Endothelial cell (in vitro differentiated cells): ENCODE results near the gene PRR15. TPM values are rescaled to one million over a fixed set of nuclear protein-coding genes. Genes with fewer than 3 reads are reported as not detected.

ENCODE experiments used
- DNase-seq: peaks from one replicate; pipeline ENCODE4 v3.0.0; 2021; ENCODE audit warnings: low spot score
- H3K27ac Mint-ChIP-seq: one replicate; pipeline ENCODE4 v1.8.0; 2021; ENCODE audit warnings: mixed read lengths, inconsistent platforms; ENCODE audit not compliant: unreplicated experiment
- H3K27me3 Mint-ChIP-seq: one replicate; pipeline ENCODE4 v1.8.0; 2021; ENCODE audit warnings: mild to moderate bottlenecking, moderate library complexity, mixed read lengths, inconsistent platforms; ENCODE audit not compliant: unreplicated experiment
- H3K36me3 Mint-ChIP-seq: one replicate; pipeline ENCODE4 v1.8.0; 2021; ENCODE audit warnings: mild to moderate bottlenecking, low read depth, mixed read lengths, inconsistent platforms; ENCODE audit not compliant: unreplicated experiment
- H3K4me1 Mint-ChIP-seq: one replicate; pipeline ENCODE4 v1.8.0; 2021; ENCODE audit warnings: mild to moderate bottlenecking, mixed read lengths, inconsistent platforms; ENCODE audit not compliant: unreplicated experiment
- H3K4me3 Mint-ChIP-seq: one replicate; pipeline ENCODE4 v1.8.0; 2021; ENCODE audit warnings: mild to moderate bottlenecking, mixed read lengths, inconsistent platforms; ENCODE audit not compliant: unreplicated experiment
- H3K9me3 Mint-ChIP-seq: one replicate; pipeline ENCODE4 v1.8.0; 2021; ENCODE audit warnings: mixed read lengths, inconsistent platforms; ENCODE audit not compliant: unreplicated experiment
- total RNA-seq: library from RNA; stranded (reverse); fragmentation: NEBNext Ultra II Directional; extraction: Animal tissue kit (Norgen Biotek cat#: 25700); gene quantifications from one replicate; pipeline ENCODE4 v1.2.1, GENCODE V29; 2021; ENCODE audit not compliant: unreplicated experiment
- TF ChIP-seq, protein P1 (sequence below): fragments of 200-600 bp; sonication (generic); IDR thresholded peaks from one replicate; pipeline ENCODE4 v1.5.0; 2021; ENCODE audit warnings: antibody characterized with exemption; ENCODE audit not compliant: unreplicated experiment

Gene PRR15
- total RNA-seq, 1 donor from 2014 or later: 2.9 TPM

- TF ChIP-seq, protein P1, sequence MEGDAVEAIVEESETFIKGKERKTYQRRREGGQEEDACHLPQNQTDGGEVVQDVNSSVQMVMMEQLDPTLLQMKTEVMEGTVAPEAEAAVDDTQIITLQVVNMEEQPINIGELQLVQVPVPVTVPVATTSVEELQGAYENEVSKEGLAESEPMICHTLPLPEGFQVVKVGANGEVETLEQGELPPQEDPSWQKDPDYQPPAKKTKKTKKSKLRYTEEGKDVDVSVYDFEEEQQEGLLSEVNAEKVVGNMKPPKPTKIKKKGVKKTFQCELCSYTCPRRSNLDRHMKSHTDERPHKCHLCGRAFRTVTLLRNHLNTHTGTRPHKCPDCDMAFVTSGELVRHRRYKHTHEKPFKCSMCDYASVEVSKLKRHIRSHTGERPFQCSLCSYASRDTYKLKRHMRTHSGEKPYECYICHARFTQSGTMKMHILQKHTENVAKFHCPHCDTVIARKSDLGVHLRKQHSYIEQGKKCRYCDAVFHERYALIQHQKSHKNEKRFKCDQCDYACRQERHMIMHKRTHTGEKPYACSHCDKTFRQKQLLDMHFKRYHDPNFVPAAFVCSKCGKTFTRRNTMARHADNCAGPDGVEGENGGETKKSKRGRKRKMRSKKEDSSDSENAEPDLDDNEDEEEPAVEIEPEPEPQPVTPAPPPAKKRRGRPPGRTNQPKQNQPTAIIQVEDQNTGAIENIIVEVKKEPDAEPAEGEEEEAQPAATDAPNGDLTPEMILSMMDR: no peak
- no peaks in the 10 kb centered on the region for H3K36me3 Mint-ChIP-seq
- no peaks in the 10 kb centered on the region for H3K9me3 Mint-ChIP-seq
- DNase-seq: no peak
- H3K4me1 Mint-ChIP-seq: peaks cover 6% of the 10 kb centered on the region
- peaks cover 8% of the 10 kb centered on the region for H3K27me3 Mint-ChIP-seq
- H3K27ac Mint-ChIP-seq: no peak overlapping the region
- H3K4me3 Mint-ChIP-seq: no peak overlapping the region
Observed at GRCh38 chr7:29561271-29561670, 2.4 kb upstream of the PRR15 start.

DNA sequence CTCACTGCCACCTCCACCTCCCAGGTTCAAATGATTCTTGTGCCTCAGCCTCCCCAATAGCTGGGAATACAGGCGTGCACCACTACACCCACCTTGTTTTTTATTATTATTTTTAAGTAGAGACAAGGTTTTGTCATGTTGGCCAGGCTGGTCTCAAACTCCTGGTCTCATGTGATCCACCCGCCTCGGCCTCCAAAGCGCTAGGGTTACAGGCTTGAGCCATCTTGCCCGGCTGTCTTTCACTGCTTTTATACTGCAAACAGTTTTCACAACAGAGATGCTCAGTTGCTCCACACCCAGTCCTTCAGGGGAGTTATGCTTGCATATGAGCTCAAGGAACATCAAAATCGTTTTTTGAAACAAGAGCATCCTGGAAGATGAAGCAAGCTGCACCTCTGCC, 1.3 kb upstream of the PRR15 start:
- Mint-ChIP-seq H3K9me3 (no peaks in the 10 kb centered on the region), H3K27ac (no peak overlapping the region), H3K4me3 (no peak overlapping the region), H3K4me1 (peaks cover 6% of the 10 kb centered on the region), H3K27me3 (peaks cover 5% of the 10 kb centered on the region), H3K36me3 (peaks cover 6% of the 10 kb centered on the region)
- TF ChIP-seq, protein P1: no peak
- no peak for DNase-seq

DNA sequence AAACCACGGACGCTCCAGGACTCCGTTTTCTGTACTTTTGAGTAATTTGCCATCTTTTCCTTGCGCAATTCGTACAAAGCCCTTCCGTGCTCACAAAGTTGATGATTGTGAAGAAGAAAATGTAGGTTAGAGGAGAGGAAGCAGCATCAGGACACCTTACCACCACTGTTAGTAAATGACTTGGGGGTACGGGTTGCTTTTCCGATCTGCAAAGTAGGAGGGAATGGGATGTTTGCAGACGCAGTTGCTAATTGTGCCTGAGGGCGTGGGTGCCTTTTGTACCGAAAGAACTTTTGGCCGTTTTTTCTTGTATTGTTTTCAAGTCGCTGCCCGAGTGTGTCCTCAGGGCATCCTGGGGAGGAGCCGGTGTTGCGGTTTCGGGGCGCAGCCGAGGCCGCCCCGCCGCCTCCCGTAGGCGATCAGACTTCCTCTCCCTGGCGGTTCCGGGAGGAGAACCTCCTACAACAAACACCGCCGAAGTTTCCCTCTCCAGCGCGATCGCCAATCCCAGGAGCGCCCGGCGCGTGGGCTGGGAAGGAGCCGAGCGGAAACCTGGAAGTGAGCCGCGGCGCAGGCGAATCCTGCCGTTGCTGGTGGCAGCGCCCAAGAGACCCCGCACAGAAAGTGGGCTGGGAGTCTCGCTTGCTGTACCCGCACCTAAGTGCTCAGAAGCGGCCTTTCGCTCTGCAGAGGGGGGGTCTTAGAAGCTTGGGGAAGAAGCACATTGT, 1.0 kb downstream of the PRR15 start:
- Mint-ChIP-seq H3K9me3 (no peaks in the 10 kb centered on the region), H3K4me3 (peak overlapping the region; percentile 90), H3K27ac (no peak overlapping the region), H3K36me3 (peaks cover 6% of the 10 kb centered on the region), H3K27me3 (peaks cover 2% of the 10 kb centered on the region), H3K4me1 (peaks cover 6% of the 10 kb centered on the region)
- DNase-seq: peak; percentile 72
- TF ChIP-seq, protein P1: no peak

GRCh38 chr7:29565224-29565630, 1.6 kb downstream of the PRR15 start:
- Mint-ChIP-seq H3K4me3 (peak overlapping the region; percentile 90), H3K9me3 (no peaks in the 10 kb centered on the region), H3K27me3 (peaks cover 2% of the 10 kb centered on the region), H3K36me3 (peaks cover 6% of the 10 kb centered on the region), H3K4me1 (peaks cover 6% of the 10 kb centered on the region), H3K27ac (no peak overlapping the region)
- TF ChIP-seq, protein P1: no peak
- no peak for DNase-seq

DNA sequence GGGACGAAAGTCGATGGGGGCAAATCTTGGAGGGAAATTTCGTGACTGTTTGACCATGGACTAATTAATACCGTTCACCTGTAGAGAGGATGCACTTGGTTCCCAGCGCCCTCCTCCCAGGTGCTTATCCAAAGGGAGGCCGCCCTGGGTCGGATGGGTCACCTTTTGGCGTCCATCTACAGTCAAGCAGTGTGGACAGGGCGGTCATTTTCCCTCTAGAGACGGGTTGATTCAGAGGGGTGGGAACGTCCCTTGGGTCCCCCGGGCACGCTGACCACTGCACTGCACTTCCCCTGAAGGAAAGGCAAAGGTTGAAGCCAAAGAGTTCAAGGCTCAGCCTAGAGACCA, 2.0 kb downstream of the PRR15 start:
- Mint-ChIP-seq H3K4me3 (peak overlapping the region; percentile 90), H3K36me3 (peaks cover 6% of the 10 kb centered on the region), H3K27me3 (peaks cover 2% of the 10 kb centered on the region), H3K27ac (no peak overlapping the region), H3K9me3 (no peaks in the 10 kb centered on the region), H3K4me1 (peaks cover 6% of the 10 kb centered on the region)
- DNase-seq: no peak
- TF ChIP-seq, protein P1: no peak
